ENCODE data around the gene MPP4. TPM values are rescaled to one million over a fixed set of nuclear protein-coding genes. Genes with fewer than 3 reads are reported as not detected.

The MPP4 gene
- total and polyA plus RNA-seq, 8 donors: 0.08 to 0.20 (median 0.19) TPM; not detected in 2

DNA sequence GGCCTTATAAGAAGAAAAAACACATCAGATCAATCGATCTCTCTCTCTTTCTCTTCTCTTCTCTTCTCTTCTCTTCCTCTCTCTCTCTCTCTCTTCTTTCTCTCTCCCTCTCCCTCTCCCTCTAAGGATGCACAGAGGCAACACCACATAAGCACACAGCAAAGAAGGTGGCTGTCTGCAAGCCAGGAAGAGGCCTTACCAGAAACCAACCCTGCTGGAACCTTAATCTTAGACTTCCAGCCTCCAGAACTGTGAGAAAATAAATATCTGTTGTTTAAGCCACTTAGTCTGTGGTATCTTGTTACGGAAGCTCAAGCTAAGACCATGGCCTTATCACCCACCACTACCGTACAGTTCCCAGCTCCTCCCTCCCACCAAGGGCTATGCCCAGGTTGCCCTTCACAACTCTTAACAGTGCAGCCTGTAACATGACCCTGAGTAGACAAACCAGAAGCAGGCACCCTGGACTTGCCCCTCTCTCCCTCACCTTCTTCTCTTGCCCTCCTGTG, 30.0 kb downstream of the MPP4 start:
- intact Hi-C loops (cut with DNase I): no loop called here
- Histone ChIP-seq H3K9me3 (no peaks in the 10 kb centered on the region), H3K27ac (no peak overlapping the region), H3K4me1 (no peaks in the 10 kb centered on the region), H3K36me3 (no peaks in the 10 kb centered on the region), H3K4me3 (no peak overlapping the region), H3K27me3 (no peaks in the 10 kb centered on the region)
- TF ChIP-seq, protein P1, sequence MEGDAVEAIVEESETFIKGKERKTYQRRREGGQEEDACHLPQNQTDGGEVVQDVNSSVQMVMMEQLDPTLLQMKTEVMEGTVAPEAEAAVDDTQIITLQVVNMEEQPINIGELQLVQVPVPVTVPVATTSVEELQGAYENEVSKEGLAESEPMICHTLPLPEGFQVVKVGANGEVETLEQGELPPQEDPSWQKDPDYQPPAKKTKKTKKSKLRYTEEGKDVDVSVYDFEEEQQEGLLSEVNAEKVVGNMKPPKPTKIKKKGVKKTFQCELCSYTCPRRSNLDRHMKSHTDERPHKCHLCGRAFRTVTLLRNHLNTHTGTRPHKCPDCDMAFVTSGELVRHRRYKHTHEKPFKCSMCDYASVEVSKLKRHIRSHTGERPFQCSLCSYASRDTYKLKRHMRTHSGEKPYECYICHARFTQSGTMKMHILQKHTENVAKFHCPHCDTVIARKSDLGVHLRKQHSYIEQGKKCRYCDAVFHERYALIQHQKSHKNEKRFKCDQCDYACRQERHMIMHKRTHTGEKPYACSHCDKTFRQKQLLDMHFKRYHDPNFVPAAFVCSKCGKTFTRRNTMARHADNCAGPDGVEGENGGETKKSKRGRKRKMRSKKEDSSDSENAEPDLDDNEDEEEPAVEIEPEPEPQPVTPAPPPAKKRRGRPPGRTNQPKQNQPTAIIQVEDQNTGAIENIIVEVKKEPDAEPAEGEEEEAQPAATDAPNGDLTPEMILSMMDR (IDR thresholded peaks at IDR 0.05): no peak
- DNase-seq (no peak), ATAC-seq (no peak)

DNA sequence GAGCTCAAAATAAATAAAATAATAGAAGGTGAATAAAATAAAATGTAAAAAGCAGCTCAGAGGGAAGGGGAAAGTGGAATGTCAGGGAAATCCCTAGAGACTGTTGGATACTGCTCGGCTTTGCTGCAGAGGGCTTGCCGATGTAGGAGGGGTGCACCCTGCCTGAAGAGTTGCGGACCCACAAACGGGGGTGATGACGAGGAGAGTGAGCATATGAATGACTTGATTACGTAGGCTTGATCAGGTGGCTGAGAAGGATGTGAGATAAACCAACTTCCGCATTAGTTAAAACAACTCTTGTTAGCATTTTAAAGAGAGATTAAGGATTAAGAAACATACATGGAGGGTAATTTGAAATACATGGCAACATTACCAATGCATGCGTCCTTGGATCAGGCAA, 34.1 kb downstream of the MPP4 start:
- no peaks in the 10 kb centered on the region for H3K36me3 ChIP-seq
- H3K27me3 ChIP-seq: no peaks in the 10 kb centered on the region
- intact Hi-C loops (cut with DNase I): no loop called here
- no peak for DNase-seq
- no peak for ATAC-seq
- H3K9me3 ChIP-seq: no peaks in the 10 kb centered on the region
- H3K4me1 ChIP-seq: no peaks in the 10 kb centered on the region
- TF ChIP-seq, protein P1 (IDR thresholded peaks at IDR 0.05): no peak
- H3K27ac ChIP-seq: no peak overlapping the region
- no peak overlapping the region for H3K4me3 ChIP-seq

DNA sequence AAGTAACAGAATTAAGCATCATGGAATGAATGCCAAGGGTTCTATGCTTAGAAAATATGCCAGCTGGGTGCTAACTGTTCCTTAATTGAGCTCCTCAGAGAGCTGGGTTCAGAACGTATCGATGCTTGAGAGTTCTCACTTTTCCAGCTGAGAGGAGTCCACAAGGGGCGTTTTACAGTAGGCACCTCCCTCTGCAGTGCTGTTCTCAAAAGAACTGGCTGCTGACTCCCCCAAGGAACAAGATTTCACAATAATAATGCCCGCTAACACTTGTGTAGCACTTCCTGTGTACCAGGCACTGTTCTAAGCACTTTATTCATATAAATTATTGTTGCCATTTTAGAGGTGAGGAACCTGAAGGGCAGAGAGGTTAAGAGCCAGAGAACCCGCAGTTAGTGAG, 37.1 kb downstream of the MPP4 start:
- no peak overlapping the region for H3K27ac ChIP-seq
- DNase-seq: no peak
- no peaks in the 10 kb centered on the region for H3K27me3 ChIP-seq
- H3K36me3 ChIP-seq: no peaks in the 10 kb centered on the region
- no peaks in the 10 kb centered on the region for H3K4me1 ChIP-seq
- ATAC-seq: peak; percentile 17
- intact Hi-C loops (cut with DNase I): no loop called here
- H3K4me3 ChIP-seq: no peak overlapping the region
- no peaks in the 10 kb centered on the region for H3K9me3 ChIP-seq
- TF ChIP-seq, protein P1 (IDR thresholded peaks at IDR 0.05): no peak

DNA sequence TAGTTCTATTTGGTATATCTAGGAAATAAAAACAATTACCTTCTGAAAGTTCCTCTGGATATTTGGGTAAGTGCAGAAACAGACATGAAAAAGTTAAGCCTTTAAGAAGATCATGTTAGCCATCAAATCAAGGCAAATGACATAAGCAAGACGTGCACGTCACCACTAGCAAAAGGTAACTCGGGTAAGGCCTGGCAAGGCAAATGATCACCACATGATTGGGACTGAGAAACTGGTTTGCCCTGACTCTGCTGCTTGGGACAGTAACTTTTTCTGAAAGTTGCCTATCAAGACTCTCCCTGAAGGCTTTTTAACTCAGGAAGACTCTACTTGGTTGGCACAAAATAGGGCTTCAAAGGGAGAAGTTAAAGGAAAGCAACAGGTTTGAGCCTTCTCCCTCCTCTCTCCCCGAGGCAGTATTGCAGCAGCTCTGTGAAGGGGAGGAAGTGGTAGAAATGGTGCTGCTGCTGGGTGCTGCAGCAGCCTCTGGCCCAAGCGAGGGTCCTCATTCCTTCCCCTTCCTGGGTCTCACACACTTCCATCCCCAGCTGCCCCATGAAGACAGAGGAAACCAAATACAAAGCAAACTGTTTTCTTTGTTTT, 38.0 kb downstream of the MPP4 start:
- intact Hi-C loops (cut with DNase I): no loop called here
- no peak overlapping the region for H3K4me3 ChIP-seq
- H3K36me3 ChIP-seq: no peaks in the 10 kb centered on the region
- no peaks in the 10 kb centered on the region for H3K4me1 ChIP-seq
- H3K27me3 ChIP-seq: no peaks in the 10 kb centered on the region
- no peak overlapping the region for H3K27ac ChIP-seq
- H3K9me3 ChIP-seq: no peaks in the 10 kb centered on the region
- DNase-seq (no peak), ATAC-seq (no peak)
- TF ChIP-seq, protein P1 (IDR thresholded peaks at IDR 0.05): no peak

DNA sequence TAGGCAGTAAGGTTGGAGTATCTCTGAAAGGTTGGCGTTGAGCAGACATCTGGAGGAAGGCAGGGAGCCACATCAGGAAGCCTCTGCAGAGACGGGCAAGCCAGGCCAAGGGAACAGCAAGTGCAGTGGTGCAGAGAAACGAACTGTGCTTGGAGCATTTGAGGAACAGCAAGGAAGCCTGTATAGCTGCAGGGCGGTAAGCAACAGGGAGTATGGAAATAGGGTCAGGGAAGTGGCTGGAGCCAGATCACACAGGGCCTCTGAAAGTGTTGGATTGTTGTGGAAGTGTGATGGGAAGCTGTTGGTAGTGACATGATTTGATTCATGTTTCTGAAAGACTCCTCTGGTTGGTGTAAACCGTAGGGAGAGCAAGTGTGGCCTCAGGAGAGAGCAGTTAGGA, 41.7 kb downstream of the MPP4 start:
- H3K9me3 ChIP-seq: no peaks in the 10 kb centered on the region
- H3K27ac ChIP-seq: no peak overlapping the region
- H3K4me1 ChIP-seq: no peaks in the 10 kb centered on the region
- DNase-seq (no peak), ATAC-seq (no peak)
- no peak overlapping the region for H3K4me3 ChIP-seq
- intact Hi-C loops (cut with DNase I): no loop called here
- H3K27me3 ChIP-seq: no peaks in the 10 kb centered on the region
- TF ChIP-seq, protein P1 (IDR thresholded peaks at IDR 0.05): no peak
- no peaks in the 10 kb centered on the region for H3K36me3 ChIP-seq
